SK-N-SH (cell line): ENCODE data around the gene ZNHIT2. TPM values are rescaled to one million over a fixed set of nuclear protein-coding genes. Genes with fewer than 3 reads are reported as not detected.
A peak's percentile ranks its signal among the peaks of the same experiment; 100 is the strongest.

ENCODE experiments used
- CTCF ChIA-PET: fragments of 300-600, 350-600 bp; formaldehyde crosslinking; extraction: SDS; loops from one replicate; lab custom pipeline; 2021; lab: Yijun Ruan, JAX
- POLR2A ChIA-PET: fragments of 350-600 bp; sonication (Branson Sonifier 250); formaldehyde crosslinking; extraction: SDS; loops from one replicate; lab custom pipeline; 2020; ENCODE audit warnings: antibody characterized with exemption, inconsistent platforms; lab: Yijun Ruan, JAX
- DNase-seq: peaks from one replicate; pipeline ENCODE4 v3.0.0; 2012
- H2AFZ ChIP-seq: fragments of 200-600 bp; sonication (generic); 2 replicates; pipeline ENCODE4 v1.8.1; 2016; ENCODE audit warnings: antibody characterized with exemption, mild to moderate bottlenecking, low read depth
- H3F3A ChIP-seq: fragments of 200-600 bp; sonication (generic); replicated peaks from 2 replicates; pipeline ENCODE3; 2016; ENCODE audit warnings: antibody characterized with exemption, mild to moderate bottlenecking; ENCODE audit not compliant: insufficient read depth
- H3K27ac ChIP-seq, 2 experiments: fragments of 200-500 bp in 1 of 2; fragments of 200-600 bp in 1 of 2; sonication (Bioruptor generic) in 1 of 2; sonication (generic), shearing (Covaris generic) in 1 of 2; 2 replicates each; pipeline versions ENCODE4 v1.5.1 to v1.6.1; 2014 to 2016; ENCODE audit warnings: low read depth in 2 of 2, inconsistent platforms in 1 of 2, low read length in 1 of 2, mild to moderate bottlenecking in 1 of 2, mixed read lengths in 1 of 2
- H3K27me3 ChIP-seq: fragments of 200-600 bp; sonication (generic), shearing (Covaris generic); 2 replicates; pipeline ENCODE4 v1.6.1; 2016; ENCODE audit warnings: mixed run types; ENCODE audit not compliant: insufficient read depth
- H3K36me3 ChIP-seq, 2 experiments: fragments of 200-500 bp in 1 of 2; fragments of 200-600 bp in 1 of 2; sonication (Bioruptor generic) in 1 of 2; sonication (generic) in 1 of 2; replicated peaks in 1 of 2; 2 replicates each; pipeline versions ENCODE3 to v1.5.1; 2014 to 2016; ENCODE audit warnings: low read length in 1 of 2, mild to moderate bottlenecking in 1 of 2; ENCODE audit not compliant: insufficient read depth in 2 of 2, control insufficient read depth in 1 of 2
- H3K4me1 ChIP-seq, 2 experiments: fragments of 200-500 bp in 1 of 2; fragments of 200-600 bp in 1 of 2; sonication (Bioruptor generic) in 1 of 2; sonication (generic), shearing (Covaris generic) in 1 of 2; 2 replicates each; pipeline versions ENCODE4 v1.5.1 to v1.6.1; 2014 to 2016; ENCODE audit warnings: low read depth in 1 of 2, low read length in 1 of 2, mixed run types in 1 of 2; ENCODE audit not compliant: insufficient read depth in 2 of 2, control insufficient read depth in 1 of 2
- H3K4me2 ChIP-seq: fragments of 200-600 bp; sonication (generic), shearing (Covaris generic); 2 replicates; pipeline ENCODE4 v1.6.1; 2017; ENCODE audit warnings: mixed run types
- H3K4me3 ChIP-seq, 2 experiments: fragments of 200-500 bp in 1 of 2; fragments of 200-600 bp in 1 of 2; sonication (Bioruptor generic) in 1 of 2; sonication (generic), shearing (Covaris generic) in 1 of 2; 2 replicates each; pipeline versions ENCODE4 v1.5.1 to v1.8.1; 2014 to 2016; ENCODE audit warnings: low read depth in 2 of 2, inconsistent platforms in 1 of 2, low read length in 1 of 2, mild to moderate bottlenecking in 1 of 2, mixed read lengths in 1 of 2, moderate library complexity in 1 of 2
- H3K79me2 ChIP-seq: fragments of 200-600 bp; sonication (generic); 2 replicates; pipeline ENCODE4 v1.8.1; 2017; ENCODE audit warnings: mild to moderate bottlenecking; ENCODE audit not compliant: insufficient read depth
- H3K9ac ChIP-seq: fragments of 200-600 bp; sonication (generic); 2 replicates; pipeline ENCODE4 v1.6.1; 2017; ENCODE audit warnings: mixed run types
- H3K9me2 ChIP-seq: fragments of 200-600 bp; sonication (generic); 2 replicates; pipeline ENCODE4 v1.6.1; 2017; ENCODE audit warnings: mixed run types
- H3K9me3 ChIP-seq: fragments of 200-600 bp; sonication (generic); 2 replicates; pipeline ENCODE4 v1.6.1; 2017; ENCODE audit warnings: mixed run types, mild to moderate bottlenecking, moderate library complexity
- H4K20me1 ChIP-seq: fragments of 200-600 bp; sonication (generic); 2 replicates; pipeline ENCODE4 v1.6.1; 2017; ENCODE audit warnings: mild to moderate bottlenecking, mixed run types; ENCODE audit not compliant: insufficient read depth
- CHD2 ChIP-seq: fragments of 150-350 bp; IDR thresholded peaks from 2 replicates; pipeline ENCODE4 v1.6.1; 2018; ENCODE audit warnings: low read length; ENCODE audit not compliant: partially characterized antibody
- CTCF ChIP-seq: fragments of 200-600 bp; sonication (generic); IDR thresholded peaks from 2 replicates; pipeline ENCODE4 v1.6.1; 2017; ENCODE audit warnings: antibody characterized with exemption, mild to moderate bottlenecking, moderate library complexity
- EZH2phosphoT487 ChIP-seq: fragments of 200-600 bp; sonication (generic); IDR thresholded peaks from 2 replicates; pipeline ENCODE4 v1.6.1; 2017; ENCODE audit warnings: low read depth, mixed run types, mild to moderate bottlenecking, antibody characterized with exemption, moderate library complexity, borderline replicate concordance
- FOSL2 ChIP-seq: IDR thresholded peaks from 2 replicates; pipeline ENCODE4 v1.4.0; 2012; ENCODE audit warnings: low read depth, mild to moderate bottlenecking, moderate library complexity, borderline replicate concordance
- FOXJ3 ChIP-seq: sonication (generic); formaldehyde crosslinking; IDR thresholded peaks from 2 replicates; pipeline ENCODE4 v1.5.1; 2020; ENCODE audit warnings: mild to moderate bottlenecking, missing genetic modification reagents
- FOXM1 ChIP-seq: IDR thresholded peaks from 2 replicates; pipeline ENCODE4 v1.4.0; 2012; ENCODE audit warnings: low read depth, mild to moderate bottlenecking
- GATA2 ChIP-seq: sonication (generic); formaldehyde crosslinking; IDR thresholded peaks from 2 replicates; pipeline ENCODE4 v1.5.0; 2020; ENCODE audit warnings: mild to moderate bottlenecking, missing genetic modification reagents
- IRF3 ChIP-seq: fragments of 150-350 bp; IDR thresholded peaks from 2 replicates; pipeline ENCODE4 v1.6.1; 2016; ENCODE audit warnings: mild to moderate bottlenecking, low read depth, low read length
- MEF2A ChIP-seq: IDR thresholded peaks from 2 replicates; pipeline ENCODE4 v1.4.0; 2012; ENCODE audit warnings: low read depth, borderline replicate concordance
- MXI1 ChIP-seq: IDR thresholded peaks from 2 replicates; pipeline ENCODE4 v1.6.1; 2012; ENCODE audit warnings: mild to moderate bottlenecking, low read depth, low read length, improper control_type of control experiment
- POLR2AphosphoS5 ChIP-seq: IDR thresholded peaks from 2 replicates; pipeline ENCODE4 v1.6.1; 2012; ENCODE audit warnings: low read depth, low read length
- RAD21 ChIP-seq: IDR thresholded peaks from 2 replicates; pipeline ENCODE4 v1.6.1; 2012; ENCODE audit warnings: mild to moderate bottlenecking, low read length
- RCOR1 ChIP-seq: fragments of 150-350 bp; IDR thresholded peaks from 2 replicates; pipeline ENCODE4 v1.6.1; 2017; ENCODE audit warnings: antibody characterized with exemption, low read length
- RXRA ChIP-seq: IDR thresholded peaks from 2 replicates; pipeline ENCODE4 v1.4.0; 2012; ENCODE audit warnings: low read depth, mild to moderate bottlenecking, borderline replicate concordance
- SIN3A ChIP-seq: IDR thresholded peaks from 2 replicates; pipeline ENCODE4 v1.6.1; 2012; ENCODE audit warnings: low read depth, mild to moderate bottlenecking, low read length, moderate library complexity, borderline replicate concordance
- SMC3 ChIP-seq: IDR thresholded peaks from 2 replicates; pipeline ENCODE4 v1.6.1; 2012; ENCODE audit warnings: low read depth, low read length, improper control_type of control experiment
- TCF12 ChIP-seq: IDR thresholded peaks from 2 replicates; pipeline ENCODE4 v1.4.0; 2012
- USF2 ChIP-seq: fragments of 150-350 bp; IDR thresholded peaks from 2 replicates; pipeline ENCODE4 v1.6.1; 2017; ENCODE audit warnings: antibody characterized with exemption, low read length, low read depth, borderline replicate concordance
- WGBS: methylation state at CpG from one replicate; pipeline ENCODE4 v1.1.6; 2017; ENCODE audit warnings: low lambda C conversion rate; 5-methylcytosine and 5-hydroxymethylcytosine counted together
- polyA plus RNA-seq, 3 experiments: library from polyadenylated mRNA; depleted of rRNA; stranded (reverse); fragments of >200 nt; gene quantifications; 2 replicates each; pipeline ENCODE4 v1.2.3, GENCODE V29; 2012
- TF ChIP-seq, protein P1 (sequence below): IDR thresholded peaks from 2 replicates; pipeline ENCODE4; 2012

Gene ZNHIT2
- polyA plus RNA-seq, 1 of the 3 experiments (the other 2 are of a cell fraction) = 5.6 TPM

GRCh38 chr11:65078786-65079342, 38.6 kb downstream of the ZNHIT2 start:
- Histone ChIP-seq H3K9me3 (no peaks in the 10 kb centered on the region), H3K4me2 (no peak overlapping the region), H3F3A (peaks cover 13% of the 10 kb centered on the region), H3K9me2 (no peaks in the 10 kb centered on the region), H3K36me3 (peaks cover 0 to 10% of the 10 kb centered on the region in 2 experiments), H2AFZ (no peak overlapping the region; the same call in 1 of the 2 replicates), H3K4me3 (no peak overlapping the region), H3K9ac (no peak overlapping the region), H3K27ac (no peak overlapping the region), H3K27me3 (no peaks in the 10 kb centered on the region), H3K4me1 (peaks cover 0 to 12% of the 10 kb centered on the region in 2 experiments; a peak in 2 of 4 replicates), H3K79me2 (peaks cover 65% of the 10 kb centered on the region), H4K20me1 (no peaks in the 10 kb centered on the region; the same call in 1 of the 2 replicates)
- TF ChIP-seq FOXJ3 (CRISPR knock-in tag) = no peak
- TF ChIP-seq FOXM1 = no peak
- no peak for TF ChIP-seq MXI1
- no peak for TF ChIP-seq RCOR1
- no peak for TF ChIP-seq CHD2
- TF ChIP-seq MEF2A = no peak
- TF ChIP-seq CTCF = no peak
- no peak for TF ChIP-seq FOSL2
- TF ChIP-seq, protein P1, sequence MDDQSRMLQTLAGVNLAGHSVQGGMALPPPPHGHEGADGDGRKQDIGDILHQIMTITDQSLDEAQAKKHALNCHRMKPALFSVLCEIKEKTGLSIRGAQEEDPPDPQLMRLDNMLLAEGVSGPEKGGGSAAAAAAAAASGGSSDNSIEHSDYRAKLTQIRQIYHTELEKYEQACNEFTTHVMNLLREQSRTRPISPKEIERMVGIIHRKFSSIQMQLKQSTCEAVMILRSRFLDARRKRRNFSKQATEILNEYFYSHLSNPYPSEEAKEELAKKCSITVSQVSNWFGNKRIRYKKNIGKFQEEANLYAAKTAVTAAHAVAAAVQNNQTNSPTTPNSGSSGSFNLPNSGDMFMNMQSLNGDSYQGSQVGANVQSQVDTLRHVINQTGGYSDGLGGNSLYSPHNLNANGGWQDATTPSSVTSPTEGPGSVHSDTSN = no peak
- TF ChIP-seq RXRA = no peak
- no peak for TF ChIP-seq SIN3A
- ChIA-PET POLR2A (no interaction called here), CTCF (interaction anchor here (0.6 to 1.6 kb wide), 5 partner anchors 9 to 235 kb away, joined by 3 to 6 read pairs (median 3); partner anchors contain the start of genes ARL2 and CDC42BPG)
- DNase-seq = peak; percentile 4
- 87% methylated on average over 9 of the region's 9 CpGs for WGBS

- Histone ChIP-seq H3K4me2 (no peak overlapping the region), H3K79me2 (peaks cover 58% of the 10 kb centered on the region), H3K36me3 (peaks cover 0 to 10% of the 10 kb centered on the region in 2 experiments), H3K27me3 (no peaks in the 10 kb centered on the region), H4K20me1 (no peaks in the 10 kb centered on the region; the same call in 1 of the 2 replicates), H3K27ac (no peak overlapping the region), H3K4me1 (peaks cover 0 to 7% of the 10 kb centered on the region in 2 experiments; a peak in 2 of 4 replicates), H3K9me3 (no peaks in the 10 kb centered on the region), H3F3A (peaks cover 13% of the 10 kb centered on the region), H3K9ac (no peak overlapping the region), H2AFZ (no peak overlapping the region; the same call in 1 of the 2 replicates), H3K4me3 (no peak overlapping the region; a peak in 1 of 4 replicates), H3K9me2 (no peaks in the 10 kb centered on the region)
- WGBS = 77% methylated on average over 2 of the region's 3 CpGs
- DNase-seq = peak; percentile 68
- TF ChIP-seq RAD21 (peak; percentile 55), CHD2 (no peak), GATA2 (CRISPR knock-in tag) (no peak), SMC3 (peak; percentile 54), MEF2A (no peak), EZH2phosphoT487 (no peak), IRF3 (no peak), POLR2AphosphoS5 (no peak), CTCF (peak; percentile 64), USF2 (no peak), TCF12 (no peak)
- POLR2A ChIA-PET = no interaction called here
- CTCF ChIA-PET = interaction anchor here (0.9 to 1.6 kb wide), 4 partner anchors 8 to 234 kb away, joined by 3 to 6 read pairs (median 4); partner anchors contain the start of genes ARL2 and CDC42BPG
Observed at GRCh38 chr11:65078151-65078550, 39.4 kb downstream of the ZNHIT2 start.
